ENCODE results near the gene SLC25A6. TPM values are rescaled to one million over a fixed set of nuclear protein-coding genes. Genes with fewer than 3 reads are reported as not detected.

The SLC25A6 gene
- total and polyA plus RNA-seq, 2 of the 13 experiments (the other 11 are each of a cell fraction or from before 2014, with no cell fraction given), result 138 to 581 TPM

GRCh38 chrX:1384658-1385252 is 7.2 kb downstream of the SLC25A6 start:
- intact Hi-C loops (cut with micrococcal nuclease; ENCODE audit: unreplicated experiment) (no loop called here), in situ Hi-C loops (cut with HindIII; ENCODE audit: extremely low pct_ligation_motif_present, low pct_unique_long_range_greater_than_20kb) (no loop called here)
- H2AFZ ChIP-seq (ENCODE audit: low read length), result no peak overlapping the region
- 98% methylated on average over 12 of the region's 18 CpGs for WGBS (ENCODE audit: low lambda C conversion rate)
- H3K36me3 ChIP-seq (replicated peaks in 1 of 2; ENCODE audit: control insufficient read depth in 1 of 2, insufficient read depth in 2 of 2, low read length in 2 of 2), result peaks cover 27 to 52% of the 10 kb centered on the region in 2 experiments
- H3K27ac ChIP-seq (ENCODE audit: extremely low read length, insufficient read depth, low read length), result no peak overlapping the region
- peaks cover 18% of the 10 kb centered on the region for H3K79me2 ChIP-seq (ENCODE audit: insufficient read depth, low read length)
- FAIRE-seq, result no peak
- ChIA-PET CTCF (ENCODE audit: low intra/inter-chr PET ratio, low total read pairs) (no interaction called here), POLR2A (no interaction called here)
- peaks cover 59% of the 10 kb centered on the region for H4K20me1 ChIP-seq (ENCODE audit: insufficient read depth, low read length)
- H3K9me3 ChIP-seq (ENCODE audit: low read length), result no peaks in the 10 kb centered on the region
- H3K27me3 ChIP-seq (ENCODE audit: control insufficient read depth in 1 of 2, insufficient read depth in 2 of 2, low read length in 2 of 2), result no peaks in the 10 kb centered on the region
- no peak for DNase-seq (ENCODE audit: low spot score)
- no peak overlapping the region for H3K9ac ChIP-seq (ENCODE audit: insufficient read depth, low read depth, low read length)
- H3K4me1 ChIP-seq (ENCODE audit: insufficient read depth, low read length), result peaks cover 44% of the 10 kb centered on the region
- no peak overlapping the region for H3K4me3 ChIP-seq (replicated peaks in 1 of 3; ENCODE audit: insufficient read depth in 1 of 3, low read depth in 2 of 3, low read length in 3 of 3)
- no TSS peak for BruUV-seq (replicated peaks)
- ATAC-seq, result no peak
- no peak overlapping the region for H3K4me2 ChIP-seq (ENCODE audit: low read depth, low read length)
- TF ChIP-seq POLR2A (IDR thresholded peaks at IDR 0.05; ENCODE audit: insufficient read depth in 1 of 2, low read depth in 2 of 2, low read length in 2 of 2), result peak in 1 of 2 experiments; percentile 67; a peak in 2 of 4 replicates
- no peak for TF ChIP-seq PCBP2 (optimal IDR thresholded peaks at IDR 0.05; ENCODE audit: low read depth, low read length, poor library complexity, severe bottlenecking)
- 0 out of 2 replicates have a peak, but pooled peaks have one; percentile 15 for TF ChIP-seq POLR2G (IDR thresholded peaks at IDR 0.05; ENCODE audit: low read depth, low read length)
- TF ChIP-seq POLR2AphosphoS2 (IDR thresholded peaks at IDR 0.05; ENCODE audit: low read depth, low read length), result peak; percentile 91
- TF ChIP-seq SPEN (CRISPR knock-in tag; IDR thresholded peaks at IDR 0.05; ENCODE audit: low read depth), result no peak
- TF ChIP-seq RBM22 (optimal IDR thresholded peaks at IDR 0.05; ENCODE audit: low read length), result peak; percentile 79
- no peak for TF ChIP-seq ATF6 (CRISPR knock-in tag; conservative IDR thresholded peaks at IDR 0.05)
- TF ChIP-seq ZNF256 (CRISPR knock-in tag; conservative IDR thresholded peaks at IDR 0.05), result no peak
- peak; percentile 57 for TF ChIP-seq POLR2AphosphoS5 (IDR thresholded peaks at IDR 0.05; ENCODE audit: low read depth, low read length)
- TF ChIP-seq SSRP1 (CRISPR knock-in tag; IDR thresholded peaks at IDR 0.05), result peak; percentile 72; the same call in 1 of the 2 replicates
- no peak for TF ChIP-seq TARDBP (CRISPR knock-in tag; IDR thresholded peaks at IDR 0.05)
- TF ChIP-seq CHD2 (IDR thresholded peaks at IDR 0.05; ENCODE audit: low read depth, low read length), result 0 out of 2 replicates have a peak, but pooled peaks have one; percentile 13
- no peak for TF ChIP-seq CREB3 (CRISPR knock-in tag; IDR thresholded peaks at IDR 0.05)
- TF ChIP-seq, protein P1, sequence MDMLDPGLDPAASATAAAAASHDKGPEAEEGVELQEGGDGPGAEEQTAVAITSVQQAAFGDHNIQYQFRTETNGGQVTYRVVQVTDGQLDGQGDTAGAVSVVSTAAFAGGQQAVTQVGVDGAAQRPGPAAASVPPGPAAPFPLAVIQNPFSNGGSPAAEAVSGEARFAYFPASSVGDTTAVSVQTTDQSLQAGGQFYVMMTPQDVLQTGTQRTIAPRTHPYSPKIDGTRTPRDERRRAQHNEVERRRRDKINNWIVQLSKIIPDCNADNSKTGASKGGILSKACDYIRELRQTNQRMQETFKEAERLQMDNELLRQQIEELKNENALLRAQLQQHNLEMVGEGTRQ (IDR thresholded peaks at IDR 0.05; ENCODE audit: low read depth, low read length), result 0 out of 2 replicates have a peak, but pooled peaks have one; percentile 11
- TF ChIP-seq, protein P1 (CRISPR knock-in tag; IDR thresholded peaks at IDR 0.05; ENCODE audit: borderline replicate concordance), result no peak
- TF ChIP-seq, protein P2, sequence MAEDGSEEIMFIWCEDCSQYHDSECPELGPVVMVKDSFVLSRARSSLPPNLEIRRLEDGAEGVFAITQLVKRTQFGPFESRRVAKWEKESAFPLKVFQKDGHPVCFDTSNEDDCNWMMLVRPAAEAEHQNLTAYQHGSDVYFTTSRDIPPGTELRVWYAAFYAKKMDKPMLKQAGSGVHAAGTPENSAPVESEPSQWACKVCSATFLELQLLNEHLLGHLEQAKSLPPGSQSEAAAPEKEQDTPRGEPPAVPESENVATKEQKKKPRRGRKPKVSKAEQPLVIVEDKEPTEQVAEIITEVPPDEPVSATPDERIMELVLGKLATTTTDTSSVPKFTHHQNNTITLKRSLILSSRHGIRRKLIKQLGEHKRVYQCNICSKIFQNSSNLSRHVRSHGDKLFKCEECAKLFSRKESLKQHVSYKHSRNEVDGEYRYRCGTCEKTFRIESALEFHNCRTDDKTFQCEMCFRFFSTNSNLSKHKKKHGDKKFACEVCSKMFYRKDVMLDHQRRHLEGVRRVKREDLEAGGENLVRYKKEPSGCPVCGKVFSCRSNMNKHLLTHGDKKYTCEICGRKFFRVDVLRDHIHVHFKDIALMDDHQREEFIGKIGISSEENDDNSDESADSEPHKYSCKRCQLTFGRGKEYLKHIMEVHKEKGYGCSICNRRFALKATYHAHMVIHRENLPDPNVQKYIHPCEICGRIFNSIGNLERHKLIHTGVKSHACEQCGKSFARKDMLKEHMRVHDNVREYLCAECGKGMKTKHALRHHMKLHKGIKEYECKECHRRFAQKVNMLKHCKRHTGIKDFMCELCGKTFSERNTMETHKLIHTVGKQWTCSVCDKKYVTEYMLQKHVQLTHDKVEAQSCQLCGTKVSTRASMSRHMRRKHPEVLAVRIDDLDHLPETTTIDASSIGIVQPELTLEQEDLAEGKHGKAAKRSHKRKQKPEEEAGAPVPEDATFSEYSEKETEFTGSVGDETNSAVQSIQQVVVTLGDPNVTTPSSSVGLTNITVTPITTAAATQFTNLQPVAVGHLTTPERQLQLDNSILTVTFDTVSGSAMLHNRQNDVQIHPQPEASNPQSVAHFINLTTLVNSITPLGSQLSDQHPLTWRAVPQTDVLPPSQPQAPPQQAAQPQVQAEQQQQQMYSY (CRISPR knock-in tag; IDR thresholded peaks at IDR 0.05), result no peak
- TF ChIP-seq AGO2 (optimal IDR thresholded peaks at IDR 0.05; ENCODE audit: low read depth, low read length), result peak; percentile 91
